Fibroblast of lung (primary cell): ENCODE results near the gene OIP5. TPM values are rescaled to one million over a fixed set of nuclear protein-coding genes. Genes with fewer than 3 reads are reported as not detected.
A peak's percentile ranks its signal among the peaks of the same experiment; 100 is the strongest.
"Not testable (repeated sequence)": the region's sequence is repeated elsewhere in the genome, so short reads cannot be mapped to it uniquely, and the experiment has no call there.

Experiments
- DNase-seq, 2 donors: peaks; one replicate each; pipeline versions ENCODE4 v3.0.0 to v3.0.0-alpha.2; 2010; ENCODE audit warnings: low read depth in 2 of 2
- H2AFZ ChIP-seq: 2 replicates; pipeline ENCODE4 v1.5.1; 2012; ENCODE audit warnings: low read length, control low read depth, inconsistent platforms
- H3K27ac ChIP-seq: 2 replicates; pipeline ENCODE4 v1.5.1; 2011; ENCODE audit warnings: low read length, control low read depth; ENCODE audit not compliant: insufficient read depth
- H3K27me3 ChIP-seq: 2 replicates; pipeline ENCODE4 v1.5.1; 2011; ENCODE audit warnings: mild to moderate bottlenecking, low read length; ENCODE audit not compliant: control insufficient read depth, insufficient read depth
- H3K36me3 ChIP-seq: 2 replicates; pipeline ENCODE4 v1.5.1; 2011; ENCODE audit warnings: low read length; ENCODE audit not compliant: control insufficient read depth, insufficient read depth
- H3K4me1 ChIP-seq: 2 replicates; pipeline ENCODE4 v1.5.1; 2011; ENCODE audit warnings: low read length; ENCODE audit not compliant: control insufficient read depth, insufficient read depth; ENCODE audit errors: extremely low read depth
- H3K4me2 ChIP-seq: 2 replicates; pipeline ENCODE4 v1.5.1; 2011; ENCODE audit warnings: low read length, control low read depth; ENCODE audit not compliant: insufficient read depth; ENCODE audit errors: extremely low read depth
- H3K4me3 ChIP-seq, 4 experiments: fragments of 200-600 bp in 1 of 4; sonication (generic) in 1 of 4; replicated peaks in 1 of 4; 2 replicates each; pipeline ENCODE4 v1.5.1; 2011 to 2016; ENCODE audit warnings: low read length in 4 of 4, low read depth in 3 of 4, mild to moderate bottlenecking in 3 of 4, control low read depth in 2 of 4, inconsistent platforms in 1 of 4, mixed read lengths in 1 of 4; ENCODE audit not compliant: insufficient read depth in 1 of 4; ENCODE audit errors: control extremely low read depth in 1 of 4
- H3K79me2 ChIP-seq: 2 replicates; pipeline ENCODE4 v1.5.1; 2012; ENCODE audit warnings: mild to moderate bottlenecking, low read length, inconsistent platforms; ENCODE audit not compliant: control insufficient read depth, insufficient read depth
- H3K9ac ChIP-seq: 2 replicates; pipeline ENCODE4 v1.5.1; 2011; ENCODE audit warnings: mild to moderate bottlenecking, low read length, control low read depth; ENCODE audit not compliant: insufficient read depth
- H3K9me3 ChIP-seq: 2 replicates; pipeline ENCODE4 v1.5.1; 2012; ENCODE audit warnings: low read depth, low read length; ENCODE audit not compliant: control insufficient read depth, insufficient read depth
- H4K20me1 ChIP-seq: 2 replicates; pipeline ENCODE4 v1.5.1; 2011; ENCODE audit warnings: low read length; ENCODE audit not compliant: control insufficient read depth, insufficient read depth; ENCODE audit errors: extremely low read depth
- CTCF ChIP-seq, 2 donors: IDR thresholded peaks in 1 of 2; conservative IDR thresholded peaks in 1 of 2; 1 replicate in 1 of 2; 2 replicates in 1 of 2; pipeline ENCODE4 v1.5.1; 2011 to 2012; ENCODE audit warnings: low read length in 2 of 2, control low read depth in 1 of 2, inconsistent platforms in 1 of 2, low read depth in 1 of 2, mild to moderate bottlenecking in 1 of 2
- EZH2 ChIP-seq: IDR thresholded peaks from 2 replicates; pipeline ENCODE4 v1.5.1; 2012; ENCODE audit warnings: low read length, control low read depth, mild to moderate bottlenecking; ENCODE audit errors: missing control alignments
- polyA plus RNA-seq, 2 donors: library from polyadenylated mRNA; depleted of rRNA in 1 of 2; stranded (reverse) in 1 of 2; unstranded in 1 of 2; fragments of >200 nt; gene quantifications; 2 replicates each; pipeline ENCODE4 v1.2.1, GENCODE V29; 2011 to 2012; ENCODE audit warnings: missing spikeins in 1 of 2
- total RNA-seq: library from RNA; depleted of rRNA; stranded (reverse); fragments of >200 nt; gene quantifications from 2 replicates; pipeline ENCODE4 v1.2.1, GENCODE V29; 2014

The OIP5 gene
- total and polyA plus RNA-seq, 2 donors (not counting 1 experiment from before 2014, with no cell fraction given), result 2.0 to 2.4 TPM

GRCh38 chr15:41284427-41285177, 47.8 kb downstream of the OIP5 start:
- TF ChIP-seq CTCF (conservative IDR thresholded peaks at IDR 0.05 in 1 of 2, IDR thresholded peaks at IDR 0.05 in 1 of 2; ENCODE audit: low read depth in 1 of 2, low read length in 2 of 2), result no peak
- TF ChIP-seq EZH2, result no peak
- Histone ChIP-seq H3K4me3 (peak overlapping the region; percentile 74 to 97 (median 88)), H3K4me2 (peak overlapping the region; percentile 36), H3K4me1 (peaks cover 11% of the 10 kb centered on the region), H3K27ac (peak overlapping the region; percentile 75), H3K79me2 (peaks cover 28% of the 10 kb centered on the region), H3K36me3 (peaks cover 11% of the 10 kb centered on the region), H4K20me1 (no peaks in the 10 kb centered on the region), H2AFZ (peak overlapping the region; percentile 73), H3K27me3 (no peaks in the 10 kb centered on the region), H3K9ac (peak overlapping the region; percentile 86), H3K9me3 (no peaks in the 10 kb centered on the region)
- DNase-seq, result peak; percentile 24 to 30

GRCh38 chr15:41283653-41284426, 48.6 kb downstream of the OIP5 start:
- Histone ChIP-seq H2AFZ (peak overlapping the region; percentile 73), H3K27me3 (no peaks in the 10 kb centered on the region), H3K9me3 (no peaks in the 10 kb centered on the region), H3K79me2 (peaks cover 28% of the 10 kb centered on the region), H3K4me1 (peaks cover 11% of the 10 kb centered on the region), H3K9ac (peak overlapping the region; percentile 86), H3K36me3 (peaks cover 12% of the 10 kb centered on the region), H3K4me3 (peak overlapping the region; percentile 74 to 97 (median 88)), H4K20me1 (no peaks in the 10 kb centered on the region), H3K4me2 (peak overlapping the region; percentile 36), H3K27ac (peak overlapping the region; percentile 75)
- TF ChIP-seq EZH2 (no peak), CTCF (conservative IDR thresholded peaks at IDR 0.05 in 1 of 2, IDR thresholded peaks at IDR 0.05 in 1 of 2; ENCODE audit: low read depth in 1 of 2, low read length in 2 of 2) (no peak)
- DNase-seq, result peak; percentile 99 to 100

GRCh38 chr15:41282980-41283652, 49.3 kb downstream of the OIP5 start:
- H2AFZ ChIP-seq, H4K20me1 ChIP-seq, H3K27me3 ChIP-seq, H3K4me2 ChIP-seq, DNase-seq, H3K9ac ChIP-seq, H3K9me3 ChIP-seq: not testable (repeated sequence)
- H3K79me2 ChIP-seq, result peaks cover 21% of the 10 kb centered on the region
- peaks cover 12% of the 10 kb centered on the region for H3K36me3 ChIP-seq
- H3K4me3 ChIP-seq, result peak overlapping the region in 2 of 4 experiments; percentile 31 to 90
- H3K27ac ChIP-seq, result peak overlapping the region; percentile 70
- H3K4me1 ChIP-seq, result peaks cover 11% of the 10 kb centered on the region

GRCh38 chr15:41282436-41282835, 50.0 kb downstream of the OIP5 start:
- H2AFZ ChIP-seq, H3K27me3 ChIP-seq, H3K9me3 ChIP-seq, H3K27ac ChIP-seq, DNase-seq, H3K4me3 ChIP-seq, H4K20me1 ChIP-seq, H3K9ac ChIP-seq, H3K4me2 ChIP-seq: not testable (repeated sequence)
- peaks cover 11% of the 10 kb centered on the region for H3K4me1 ChIP-seq
- H3K79me2 ChIP-seq, result peaks cover 21% of the 10 kb centered on the region
- peaks cover 12% of the 10 kb centered on the region for H3K36me3 ChIP-seq
